ENCODE measurements around the gene GABRD. TPM values are rescaled to one million over a fixed set of nuclear protein-coding genes. Genes with fewer than 3 reads are reported as not detected.

GABRD gene
- total and polyA plus RNA-seq, 2 of the 13 experiments (the other 11 are each of a cell fraction or from before 2014, with no cell fraction given): not detected

DNA sequence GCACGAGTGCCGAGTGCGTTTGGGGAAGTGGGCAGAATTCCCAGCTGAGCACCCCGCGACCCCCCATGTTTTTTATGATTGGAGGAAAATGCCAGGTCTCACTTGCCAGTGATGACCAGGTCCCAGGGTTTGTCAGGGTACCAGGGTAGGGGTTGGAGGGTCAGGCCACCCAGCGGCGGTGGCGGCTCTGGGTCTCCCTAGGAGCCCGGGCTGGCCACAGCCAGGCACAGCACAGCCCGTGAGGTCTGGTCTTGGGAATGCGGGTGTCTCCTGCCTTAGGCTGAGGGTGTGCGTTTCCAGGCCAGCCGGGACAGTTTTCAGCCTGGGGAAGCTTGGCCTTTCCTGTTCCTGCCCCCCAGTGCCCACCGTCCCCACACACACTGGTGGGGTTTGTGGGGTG lies 53.7 kb downstream of the GABRD start:
- FAIRE-seq: no peak
- ATAC-seq: no peak
- ChIA-PET CTCF (ENCODE audit: low intra/inter-chr PET ratio, low total read pairs) (no interaction called here), POLR2A (no interaction called here)
- peaks cover 11% of the 10 kb centered on the region for H3K9me3 ChIP-seq (ENCODE audit: low read length)
- no peaks in the 10 kb centered on the region for H3K27me3 ChIP-seq (ENCODE audit: control insufficient read depth in 1 of 2, insufficient read depth in 2 of 2, low read length in 2 of 2)
- no peak for TF ChIP-seq MAFG (CRISPR knock-in tag; IDR thresholded peaks at IDR 0.05)
- TF ChIP-seq, protein P1, sequence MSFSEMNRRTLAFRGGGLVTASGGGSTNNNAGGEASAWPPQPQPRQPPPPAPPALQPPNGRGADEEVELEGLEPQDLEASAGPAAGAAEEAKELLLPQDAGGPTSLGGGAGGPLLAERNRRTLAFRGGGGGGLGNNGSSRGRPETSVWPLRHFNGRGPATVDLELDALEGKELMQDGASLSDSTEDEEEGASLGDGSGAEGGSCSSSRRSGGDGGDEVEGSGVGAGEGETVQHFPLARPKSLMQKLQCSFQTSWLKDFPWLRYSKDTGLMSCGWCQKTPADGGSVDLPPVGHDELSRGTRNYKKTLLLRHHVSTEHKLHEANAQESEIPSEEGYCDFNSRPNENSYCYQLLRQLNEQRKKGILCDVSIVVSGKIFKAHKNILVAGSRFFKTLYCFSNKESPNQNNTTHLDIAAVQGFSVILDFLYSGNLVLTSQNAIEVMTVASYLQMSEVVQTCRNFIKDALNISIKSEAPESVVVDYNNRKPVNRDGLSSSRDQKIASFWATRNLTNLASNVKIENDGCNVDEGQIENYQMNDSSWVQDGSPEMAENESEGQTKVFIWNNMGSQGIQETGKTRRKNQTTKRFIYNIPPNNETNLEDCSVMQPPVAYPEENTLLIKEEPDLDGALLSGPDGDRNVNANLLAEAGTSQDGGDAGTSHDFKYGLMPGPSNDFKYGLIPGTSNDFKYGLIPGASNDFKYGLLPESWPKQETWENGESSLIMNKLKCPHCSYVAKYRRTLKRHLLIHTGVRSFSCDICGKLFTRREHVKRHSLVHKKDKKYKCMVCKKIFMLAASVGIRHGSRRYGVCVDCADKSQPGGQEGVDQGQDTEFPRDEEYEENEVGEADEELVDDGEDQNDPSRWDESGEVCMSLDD (CRISPR knock-in tag; IDR thresholded peaks at IDR 0.05; ENCODE audit: borderline replicate concordance): no peak
- TF ChIP-seq ZNF883 (CRISPR knock-in tag; IDR thresholded peaks at IDR 0.05; ENCODE audit: not compliant biosample characterization): no peak
- no peak for TF ChIP-seq TOE1 (CRISPR knock-in tag; IDR thresholded peaks at IDR 0.05)
- TF ChIP-seq SOX6 (IDR thresholded peaks at IDR 0.05): no peak
- TF ChIP-seq SOX6 (CRISPR knock-in tag; IDR thresholded peaks at IDR 0.05): no peak
- no peak for TF ChIP-seq KMT2A (CRISPR knock-in tag; IDR thresholded peaks at IDR 0.05)
- TF ChIP-seq, protein P2, sequence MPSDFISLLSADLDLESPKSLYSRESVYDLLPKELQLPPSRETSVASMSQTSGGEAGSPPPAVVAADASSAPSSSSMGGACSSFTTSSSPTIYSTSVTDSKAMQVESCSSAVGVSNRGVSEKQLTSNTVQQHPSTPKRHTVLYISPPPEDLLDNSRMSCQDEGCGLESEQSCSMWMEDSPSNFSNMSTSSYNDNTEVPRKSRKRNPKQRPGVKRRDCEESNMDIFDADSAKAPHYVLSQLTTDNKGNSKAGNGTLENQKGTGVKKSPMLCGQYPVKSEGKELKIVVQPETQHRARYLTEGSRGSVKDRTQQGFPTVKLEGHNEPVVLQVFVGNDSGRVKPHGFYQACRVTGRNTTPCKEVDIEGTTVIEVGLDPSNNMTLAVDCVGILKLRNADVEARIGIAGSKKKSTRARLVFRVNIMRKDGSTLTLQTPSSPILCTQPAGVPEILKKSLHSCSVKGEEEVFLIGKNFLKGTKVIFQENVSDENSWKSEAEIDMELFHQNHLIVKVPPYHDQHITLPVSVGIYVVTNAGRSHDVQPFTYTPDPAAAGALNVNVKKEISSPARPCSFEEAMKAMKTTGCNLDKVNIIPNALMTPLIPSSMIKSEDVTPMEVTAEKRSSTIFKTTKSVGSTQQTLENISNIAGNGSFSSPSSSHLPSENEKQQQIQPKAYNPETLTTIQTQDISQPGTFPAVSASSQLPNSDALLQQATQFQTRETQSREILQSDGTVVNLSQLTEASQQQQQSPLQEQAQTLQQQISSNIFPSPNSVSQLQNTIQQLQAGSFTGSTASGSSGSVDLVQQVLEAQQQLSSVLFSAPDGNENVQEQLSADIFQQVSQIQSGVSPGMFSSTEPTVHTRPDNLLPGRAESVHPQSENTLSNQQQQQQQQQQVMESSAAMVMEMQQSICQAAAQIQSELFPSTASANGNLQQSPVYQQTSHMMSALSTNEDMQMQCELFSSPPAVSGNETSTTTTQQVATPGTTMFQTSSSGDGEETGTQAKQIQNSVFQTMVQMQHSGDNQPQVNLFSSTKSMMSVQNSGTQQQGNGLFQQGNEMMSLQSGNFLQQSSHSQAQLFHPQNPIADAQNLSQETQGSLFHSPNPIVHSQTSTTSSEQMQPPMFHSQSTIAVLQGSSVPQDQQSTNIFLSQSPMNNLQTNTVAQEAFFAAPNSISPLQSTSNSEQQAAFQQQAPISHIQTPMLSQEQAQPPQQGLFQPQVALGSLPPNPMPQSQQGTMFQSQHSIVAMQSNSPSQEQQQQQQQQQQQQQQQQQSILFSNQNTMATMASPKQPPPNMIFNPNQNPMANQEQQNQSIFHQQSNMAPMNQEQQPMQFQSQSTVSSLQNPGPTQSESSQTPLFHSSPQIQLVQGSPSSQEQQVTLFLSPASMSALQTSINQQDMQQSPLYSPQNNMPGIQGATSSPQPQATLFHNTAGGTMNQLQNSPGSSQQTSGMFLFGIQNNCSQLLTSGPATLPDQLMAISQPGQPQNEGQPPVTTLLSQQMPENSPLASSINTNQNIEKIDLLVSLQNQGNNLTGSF (CRISPR knock-in tag; IDR thresholded peaks at IDR 0.05): no peak
- no peak for TF ChIP-seq STAT5B (CRISPR knock-in tag; IDR thresholded peaks at IDR 0.05)
- 100% methylated on average over 14 of the region's 14 CpGs for WGBS (ENCODE audit: low lambda C conversion rate)
- BruUV-seq (replicated peaks): no TSS peak
- peaks cover 14% of the 10 kb centered on the region for H3K4me1 ChIP-seq (ENCODE audit: insufficient read depth, low read length)
- peaks cover 3% of the 10 kb centered on the region for H3K79me2 ChIP-seq (ENCODE audit: insufficient read depth, low read length)
- H2AFZ ChIP-seq (ENCODE audit: low read length): no peak overlapping the region
- no peak overlapping the region for H3K4me2 ChIP-seq (ENCODE audit: low read depth, low read length)
- H3K36me3 ChIP-seq (replicated peaks in 1 of 2; ENCODE audit: control insufficient read depth in 1 of 2, insufficient read depth in 2 of 2, low read length in 2 of 2): peaks cover 3 to 15% of the 10 kb centered on the region in 2 experiments; a peak in 4 of 5 replicates
- intact Hi-C loops (cut with micrococcal nuclease; ENCODE audit: unreplicated experiment) (no loop called here), in situ Hi-C loops (cut with HindIII; ENCODE audit: extremely low pct_ligation_motif_present, low pct_unique_long_range_greater_than_20kb) (no loop called here)
- no peak overlapping the region for H3K9ac ChIP-seq (ENCODE audit: insufficient read depth, low read depth, low read length)
- H4K20me1 ChIP-seq (ENCODE audit: insufficient read depth, low read length): no peaks in the 10 kb centered on the region
- H3K4me3 ChIP-seq (replicated peaks in 1 of 3; ENCODE audit: insufficient read depth in 1 of 3, low read depth in 2 of 3, low read length in 3 of 3): no peak overlapping the region
- DNase-seq (ENCODE audit: low spot score): no peak
- H3K27ac ChIP-seq (ENCODE audit: extremely low read length, insufficient read depth, low read length): no peak overlapping the region

Data from HepG2 (cell line).